Fibroblast of villous mesenchyme (primary cell): ENCODE results near the gene DDX41. TPM values are rescaled to one million over a fixed set of nuclear protein-coding genes. Genes with fewer than 3 reads are reported as not detected.

Experiments
- DNase-seq: peaks from one replicate; pipeline ENCODE4 v3.0.0-alpha.2; 2010; ENCODE audit warnings: low read depth
- H3K4me3 ChIP-seq: 2 replicates; pipeline ENCODE4 v1.5.1; 2011; ENCODE audit warnings: low read depth, mild to moderate bottlenecking, low read length
- total RNA-seq: library from RNA; depleted of rRNA; stranded (reverse); fragments of >200 nt; gene quantifications from 2 replicates; pipeline ENCODE4 v1.2.3, GENCODE V29; 2012
- TF ChIP-seq, protein P1 (sequence below): IDR thresholded peaks from 2 replicates; pipeline ENCODE4 v1.5.1; 2012; ENCODE audit warnings: low read depth, mild to moderate bottlenecking, low read length; ENCODE audit not compliant: insufficient read depth

The DDX41 gene
- total RNA-seq, 1 donor = 56.1 TPM

DNA sequence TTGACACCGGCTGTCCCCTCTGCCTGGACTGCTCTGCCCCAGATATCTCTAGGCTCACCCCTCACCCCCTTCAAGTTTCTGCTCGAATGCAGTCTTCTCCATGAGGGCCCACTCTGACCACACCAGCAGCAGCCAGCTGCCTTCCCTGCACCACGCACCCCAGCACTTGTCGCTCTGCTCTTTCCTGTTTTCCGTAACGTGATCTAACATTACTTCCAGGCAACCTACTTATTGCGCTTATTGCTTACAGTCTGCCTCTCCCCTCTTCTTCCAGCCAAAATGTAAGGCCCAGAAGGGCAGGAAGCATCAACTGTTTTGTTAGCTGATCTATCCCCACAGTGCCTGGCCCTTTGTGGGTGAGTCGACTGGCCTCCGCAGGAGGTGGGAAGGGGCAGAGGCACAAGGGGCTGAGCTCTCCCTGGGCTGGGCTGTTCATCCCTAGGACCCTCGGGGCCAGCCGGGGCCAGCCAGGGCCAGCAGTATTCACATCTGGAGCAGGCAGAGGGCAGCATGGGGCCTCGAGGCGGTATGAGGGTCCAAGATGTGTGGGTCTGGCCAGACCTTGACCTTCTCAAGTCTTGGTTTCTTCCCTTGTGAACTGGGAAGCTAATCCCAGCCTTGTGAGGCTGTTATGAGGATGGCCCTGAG is 31.7 kb downstream of the DDX41 start:
- TF ChIP-seq, protein P1, sequence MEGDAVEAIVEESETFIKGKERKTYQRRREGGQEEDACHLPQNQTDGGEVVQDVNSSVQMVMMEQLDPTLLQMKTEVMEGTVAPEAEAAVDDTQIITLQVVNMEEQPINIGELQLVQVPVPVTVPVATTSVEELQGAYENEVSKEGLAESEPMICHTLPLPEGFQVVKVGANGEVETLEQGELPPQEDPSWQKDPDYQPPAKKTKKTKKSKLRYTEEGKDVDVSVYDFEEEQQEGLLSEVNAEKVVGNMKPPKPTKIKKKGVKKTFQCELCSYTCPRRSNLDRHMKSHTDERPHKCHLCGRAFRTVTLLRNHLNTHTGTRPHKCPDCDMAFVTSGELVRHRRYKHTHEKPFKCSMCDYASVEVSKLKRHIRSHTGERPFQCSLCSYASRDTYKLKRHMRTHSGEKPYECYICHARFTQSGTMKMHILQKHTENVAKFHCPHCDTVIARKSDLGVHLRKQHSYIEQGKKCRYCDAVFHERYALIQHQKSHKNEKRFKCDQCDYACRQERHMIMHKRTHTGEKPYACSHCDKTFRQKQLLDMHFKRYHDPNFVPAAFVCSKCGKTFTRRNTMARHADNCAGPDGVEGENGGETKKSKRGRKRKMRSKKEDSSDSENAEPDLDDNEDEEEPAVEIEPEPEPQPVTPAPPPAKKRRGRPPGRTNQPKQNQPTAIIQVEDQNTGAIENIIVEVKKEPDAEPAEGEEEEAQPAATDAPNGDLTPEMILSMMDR = no peak

GRCh38 chr5:177483994-177484901 is 32.5 kb downstream of the DDX41 start:
- no peak for DNase-seq
- no peak overlapping the region for H3K4me3 ChIP-seq
- TF ChIP-seq, protein P1 = no peak

More for the DNA sequence above, 31.7 kb downstream of the DDX41 start:
- H3K4me3 ChIP-seq = no peak overlapping the region
- no peak for DNase-seq

GRCh38 chr5:177483042-177483441 is 33.7 kb downstream of the DDX41 start:
- no peak for DNase-seq
- TF ChIP-seq, protein P1 = no peak
- H3K4me3 ChIP-seq = no peak overlapping the region

- TF ChIP-seq, protein P1 = no peak
- DNase-seq = no peak
- H3K4me3 ChIP-seq = no peak overlapping the region
Measured at GRCh38 chr5:177482359-177482795, 34.4 kb downstream of the DDX41 start.

DNA sequence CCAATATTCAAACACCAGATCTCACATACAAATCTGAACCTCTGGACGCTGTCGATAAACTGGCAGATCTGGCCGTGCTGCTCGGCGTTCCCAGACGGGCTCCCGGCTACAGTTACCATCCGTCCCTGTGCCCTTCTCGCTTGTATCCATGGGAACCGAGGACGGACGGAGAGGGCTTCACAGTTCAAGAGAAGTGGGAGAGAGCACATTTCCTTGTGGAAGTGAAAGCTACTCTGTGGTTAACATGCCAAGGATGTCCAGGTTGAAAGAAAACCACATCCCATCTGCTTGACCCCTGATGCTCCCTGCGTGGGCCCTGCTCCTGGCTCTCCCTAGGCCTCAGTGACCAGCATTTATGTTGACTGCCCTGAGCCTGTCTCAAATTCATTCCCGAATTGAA is 37.0 kb downstream of the DDX41 start:
- no peak overlapping the region for H3K4me3 ChIP-seq
- TF ChIP-seq, protein P1 = no peak
- DNase-seq = peak; percentile 90

DNA sequence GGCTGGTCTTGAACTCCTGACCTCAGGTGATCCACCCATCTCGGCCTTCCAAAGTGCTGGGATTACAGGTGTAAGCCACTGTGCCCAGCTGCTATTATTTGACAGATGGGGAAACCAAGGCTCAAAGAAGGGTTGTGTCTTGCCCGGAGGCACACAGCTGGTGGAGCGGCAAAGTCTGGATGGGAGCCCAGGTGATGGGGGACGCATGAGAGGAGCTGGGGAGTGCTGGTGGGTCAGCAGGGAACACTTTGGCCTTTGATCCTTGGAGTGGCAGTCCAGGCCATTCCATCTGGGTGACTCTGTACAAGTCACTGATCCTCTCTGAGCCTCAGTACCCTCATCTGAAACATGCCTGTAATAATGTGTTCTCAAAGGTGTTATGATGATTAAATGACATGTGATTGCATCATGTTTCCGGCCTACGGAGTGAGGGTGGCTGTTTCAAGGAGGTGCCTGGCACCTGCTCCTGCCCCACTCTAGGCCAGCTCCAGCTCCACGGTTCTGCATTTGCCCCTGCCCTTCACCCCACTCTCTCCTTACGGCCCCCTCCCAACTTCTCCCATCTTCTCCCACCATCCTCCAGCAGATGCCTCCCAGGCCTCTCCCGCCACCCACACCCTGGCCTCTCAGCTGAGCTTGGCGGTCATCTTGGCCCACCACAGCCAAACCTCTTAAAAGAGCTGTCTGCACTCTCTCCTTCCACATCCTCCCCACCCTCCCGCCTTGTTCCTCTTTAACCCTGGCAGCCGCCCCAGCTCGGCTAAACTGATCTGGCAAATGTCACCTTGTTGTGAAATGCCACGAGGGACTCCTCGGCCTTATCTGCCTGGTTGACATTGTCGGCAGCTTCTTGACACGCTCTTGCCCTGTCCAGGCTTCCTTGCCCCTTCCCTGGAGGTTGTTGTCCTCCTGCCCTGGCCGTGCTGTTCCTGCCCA is 37.8 kb downstream of the DDX41 start:
- no peak overlapping the region for H3K4me3 ChIP-seq
- peak; percentile 90 for DNase-seq
- TF ChIP-seq, protein P1 = no peak
